Mesenchymal stem cell (in vitro differentiated cells and primary cell): ENCODE data around the gene OR4K5.

ENCODE experiments used
- DNase-seq: peaks from one replicate; pipeline ENCODE4 v3.0.0-alpha.2; 2013
- H2AFZ ChIP-seq: one replicate; pipeline ENCODE4 v1.6.1; 2013; ENCODE audit warnings: low read depth, mild to moderate bottlenecking, control low read depth, inconsistent platforms, low read length, moderate library complexity
- H2AK5ac ChIP-seq: 2 replicates; pipeline ENCODE4 v1.6.1; 2013; ENCODE audit warnings: low read length, moderate library complexity, mild to moderate bottlenecking, inconsistent platforms; ENCODE audit not compliant: severe bottlenecking
- H2BK120ac ChIP-seq: one replicate; pipeline ENCODE4 v1.6.1; 2013; ENCODE audit warnings: low read depth, mild to moderate bottlenecking, inconsistent platforms, low read length, moderate library complexity
- H2BK12ac ChIP-seq, 2 experiments: one replicate each; pipeline ENCODE4 v1.6.1; 2013; ENCODE audit warnings: inconsistent platforms in 2 of 2, low read length in 2 of 2, mild to moderate bottlenecking in 2 of 2, moderate library complexity in 2 of 2, control low read depth in 1 of 2
- H2BK15ac ChIP-seq: one replicate; pipeline ENCODE4 v1.6.1; 2013; ENCODE audit warnings: mild to moderate bottlenecking, low read depth, inconsistent platforms; ENCODE audit not compliant: poor library complexity, severe bottlenecking
- H2BK5ac ChIP-seq: 2 replicates; pipeline ENCODE4 v1.6.1; 2013; ENCODE audit warnings: low read depth, mild to moderate bottlenecking, low read length, control low read depth, inconsistent platforms; ENCODE audit not compliant: poor library complexity, severe bottlenecking
- H3K14ac ChIP-seq, 2 experiments: one replicate each; pipeline ENCODE4 v1.6.1; 2013; ENCODE audit warnings: inconsistent platforms in 2 of 2, low read length in 2 of 2, control low read depth in 1 of 2, mild to moderate bottlenecking in 1 of 2, moderate library complexity in 1 of 2
- H3K18ac ChIP-seq, 2 experiments: one replicate each; pipeline ENCODE4 v1.6.1; 2013; ENCODE audit warnings: inconsistent platforms in 2 of 2, low read length in 2 of 2, control low read depth in 1 of 2, low read depth in 1 of 2, mild to moderate bottlenecking in 1 of 2
- H3K23ac ChIP-seq, 2 experiments: one replicate each; pipeline ENCODE4 v1.6.1; 2013; ENCODE audit warnings: inconsistent platforms in 2 of 2, low read length in 2 of 2, mild to moderate bottlenecking in 2 of 2, moderate library complexity in 2 of 2, control low read depth in 1 of 2
- H3K27ac ChIP-seq: 2 replicates; pipeline ENCODE4 v1.5.1; 2013; ENCODE audit warnings: mild to moderate bottlenecking, moderate library complexity, low read length, control low read depth, inconsistent platforms; ENCODE audit not compliant: poor library complexity, severe bottlenecking
- H3K27me3 ChIP-seq, 2 experiments: 2 replicates each; pipeline versions ENCODE4 v1.6.1 to v1.7.0; 2013; ENCODE audit warnings: low read length in 2 of 2, mild to moderate bottlenecking in 2 of 2, moderate library complexity in 2 of 2, control low read depth in 1 of 2, inconsistent platforms in 1 of 2; ENCODE audit not compliant: control insufficient read depth in 1 of 2, insufficient read depth in 1 of 2
- H3K36me3 ChIP-seq, 2 experiments: 2 replicates each; pipeline versions ENCODE4 v1.6.1 to v1.7.0; 2013; ENCODE audit warnings: low read length in 2 of 2, control low read depth in 1 of 2, inconsistent platforms in 1 of 2, low read depth in 1 of 2, mild to moderate bottlenecking in 1 of 2; ENCODE audit not compliant: insufficient read depth in 2 of 2, control insufficient read depth in 1 of 2
- H3K4ac ChIP-seq, 2 experiments: one replicate each; pipeline ENCODE4 v1.6.1; 2013; ENCODE audit warnings: inconsistent platforms in 2 of 2, low read length in 2 of 2, mild to moderate bottlenecking in 2 of 2, moderate library complexity in 2 of 2, control low read depth in 1 of 2, low read depth in 1 of 2
- H3K4me1 ChIP-seq: 2 replicates; pipeline ENCODE4 v1.6.1; 2013; ENCODE audit warnings: low read depth, low read length, control low read depth; ENCODE audit not compliant: control insufficient read depth, insufficient read depth
- H3K4me2 ChIP-seq: 2 replicates; pipeline ENCODE4 v1.6.1; 2013; ENCODE audit warnings: low read length, mild to moderate bottlenecking, inconsistent platforms; ENCODE audit not compliant: poor library complexity, severe bottlenecking
- H3K4me3 ChIP-seq, 2 experiments: 2 replicates each; pipeline versions ENCODE4 v1.5.1 to v1.7.0; 2013; ENCODE audit warnings: low read length in 2 of 2, mild to moderate bottlenecking in 2 of 2, control low read depth in 1 of 2, low read depth in 1 of 2; ENCODE audit not compliant: insufficient read depth in 1 of 2
- H3K79me1 ChIP-seq: replicated peaks from 2 replicates; pipeline ENCODE4 v1.6.1; 2013; ENCODE audit warnings: mild to moderate bottlenecking, control low read depth, low read length, inconsistent platforms; ENCODE audit not compliant: poor library complexity, severe bottlenecking
- H3K9ac ChIP-seq: 2 replicates; pipeline ENCODE4 v1.7.0; 2013; ENCODE audit warnings: mild to moderate bottlenecking, low read length, moderate library complexity
- H3K9me3 ChIP-seq: 2 replicates; pipeline ENCODE4 v1.7.0; 2013; ENCODE audit warnings: mild to moderate bottlenecking, low read length; ENCODE audit not compliant: control insufficient read depth
- H4K8ac ChIP-seq: one replicate; pipeline ENCODE4 v1.6.1; 2013; ENCODE audit warnings: inconsistent platforms, mild to moderate bottlenecking, low read length, moderate library complexity
- H4K91ac ChIP-seq: one replicate; pipeline ENCODE4 v1.6.1; 2013; ENCODE audit warnings: mild to moderate bottlenecking, low read length, inconsistent platforms
- WGBS: methylation state at CpG from one replicate; pipeline ENCODE4 v1.1.7; 2013; ENCODE audit warnings: mixed read lengths; 5-methylcytosine and 5-hydroxymethylcytosine counted together

OR4K5 gene

DNA sequence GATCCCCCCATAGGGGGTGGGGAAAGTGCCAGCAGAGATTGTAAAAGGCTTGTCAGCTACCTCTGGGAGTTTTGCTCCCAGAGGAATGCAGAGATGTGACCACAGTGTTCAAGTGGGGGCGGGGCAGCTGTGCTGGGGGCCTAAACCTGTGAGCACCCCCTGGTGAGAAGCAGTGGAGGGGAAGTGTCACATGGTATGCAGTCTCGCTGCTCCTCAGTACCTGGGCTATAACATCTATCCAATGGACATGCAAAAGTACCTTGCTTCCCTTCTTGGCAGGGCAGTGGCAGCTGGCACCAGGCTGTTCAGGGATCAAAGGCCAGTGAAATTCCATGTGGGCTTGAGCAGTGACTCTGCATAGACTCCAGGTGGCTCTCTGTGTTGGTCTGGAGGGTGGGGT, 25.1 kb upstream of the OR4K5 start:
- Histone ChIP-seq H4K91ac (no peak overlapping the region), H3K79me1 (no peaks in the 10 kb centered on the region), H3K9me3 (peaks cover 56% of the 10 kb centered on the region), H2BK12ac (no peak overlapping the region), H2AFZ (no peak overlapping the region), H3K23ac (no peak overlapping the region), H3K27ac (no peak overlapping the region), H3K18ac (no peak overlapping the region), H3K4me2 (no peak overlapping the region), H3K4me1 (no peaks in the 10 kb centered on the region), H3K9ac (no peak overlapping the region), H3K4me3 (no peak overlapping the region), H3K14ac (no peak overlapping the region), H4K8ac (no peak overlapping the region), H2BK15ac (no peak overlapping the region), H2BK5ac (no peak overlapping the region), H3K27me3 (no peaks in the 10 kb centered on the region), H2BK120ac (no peak overlapping the region), H3K4ac (no peak overlapping the region), H3K36me3 (no peaks in the 10 kb centered on the region), H2AK5ac (no peak overlapping the region)
- no peak for DNase-seq
- WGBS = 10% methylated on average over 2 of the region's 2 CpGs

DNA sequence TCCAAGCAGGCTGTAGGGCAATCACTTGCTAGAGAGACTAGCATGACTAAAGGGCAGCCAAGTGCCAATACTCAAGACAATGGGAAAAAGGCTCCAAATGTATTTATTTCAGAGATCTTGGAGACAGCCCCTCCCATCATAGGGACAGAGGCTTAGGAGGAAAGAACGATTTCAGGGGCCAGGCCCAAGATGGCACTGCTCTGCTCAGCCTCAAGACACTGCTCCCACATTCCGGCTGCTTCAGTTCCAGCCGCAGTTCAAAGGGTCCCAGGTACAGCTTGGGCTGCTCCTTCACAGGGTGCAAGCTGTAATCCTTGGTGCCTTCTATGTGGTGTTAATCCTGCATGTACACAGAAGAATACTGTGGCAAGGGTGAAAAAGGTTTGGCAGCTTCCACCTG, 19.4 kb upstream of the OR4K5 start:
- no peak overlapping the region for H3K27ac ChIP-seq
- no peak overlapping the region for H2AFZ ChIP-seq
- no peak overlapping the region for H2BK5ac ChIP-seq
- no peak overlapping the region for H2AK5ac ChIP-seq
- no peak overlapping the region for H3K4me3 ChIP-seq
- no peak overlapping the region for H2BK12ac ChIP-seq
- no peak overlapping the region for H3K9ac ChIP-seq
- H3K23ac ChIP-seq = no peak overlapping the region
- H3K4me1 ChIP-seq = no peaks in the 10 kb centered on the region
- H3K36me3 ChIP-seq = no peaks in the 10 kb centered on the region
- no peak overlapping the region for H2BK15ac ChIP-seq
- no peak overlapping the region for H4K8ac ChIP-seq
- H3K27me3 ChIP-seq = no peaks in the 10 kb centered on the region
- no peak overlapping the region for H3K14ac ChIP-seq
- no peak overlapping the region for H3K4ac ChIP-seq
- 70% methylated on average over 3 of the region's 3 CpGs for WGBS
- no peak overlapping the region for H3K18ac ChIP-seq
- no peak overlapping the region for H4K91ac ChIP-seq
- no peak for DNase-seq
- no peak overlapping the region for H3K4me2 ChIP-seq
- H3K79me1 ChIP-seq = no peaks in the 10 kb centered on the region
- no peak overlapping the region for H2BK120ac ChIP-seq
- H3K9me3 ChIP-seq = peaks cover 26% of the 10 kb centered on the region

DNA sequence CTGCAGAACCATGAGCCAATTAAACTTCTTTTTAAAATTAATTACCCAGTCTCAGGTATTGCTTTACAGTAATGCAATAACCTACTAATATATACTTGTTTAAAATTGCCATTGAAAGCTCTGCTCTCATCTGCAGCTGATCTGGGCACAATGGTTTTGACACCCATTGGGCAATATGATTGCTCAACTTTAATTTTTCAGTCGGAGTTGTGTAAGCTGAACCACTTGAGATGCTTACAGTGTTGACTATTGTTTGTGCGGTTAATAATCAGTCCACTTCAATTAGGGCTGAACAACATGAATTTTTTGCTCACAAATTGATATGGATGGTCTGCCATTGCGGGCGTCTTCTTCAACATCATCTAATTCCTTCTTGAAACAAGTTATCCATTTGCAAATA, 18.0 kb upstream of the OR4K5 start:
- no peak overlapping the region for H3K14ac ChIP-seq
- no peak overlapping the region for H2BK15ac ChIP-seq
- H2AK5ac ChIP-seq = no peak overlapping the region
- H2AFZ ChIP-seq = no peak overlapping the region
- H3K4me1 ChIP-seq = no peaks in the 10 kb centered on the region
- no peak overlapping the region for H2BK5ac ChIP-seq
- H3K4me3 ChIP-seq = no peak overlapping the region
- H3K4me2 ChIP-seq = no peak overlapping the region
- H3K9me3 ChIP-seq = peaks cover 14% of the 10 kb centered on the region
- H2BK12ac ChIP-seq = no peak overlapping the region
- H3K9ac ChIP-seq = no peak overlapping the region
- no peak overlapping the region for H4K91ac ChIP-seq
- no peak overlapping the region for H3K4ac ChIP-seq
- no peak overlapping the region for H3K23ac ChIP-seq
- no peak overlapping the region for H4K8ac ChIP-seq
- 66% methylated on average over 2 of the region's 4 CpGs for WGBS
- no peaks in the 10 kb centered on the region for H3K27me3 ChIP-seq
- H3K36me3 ChIP-seq = no peaks in the 10 kb centered on the region
- no peak for DNase-seq
- H3K27ac ChIP-seq = no peak overlapping the region
- no peaks in the 10 kb centered on the region for H3K79me1 ChIP-seq
- no peak overlapping the region for H2BK120ac ChIP-seq
- H3K18ac ChIP-seq = no peak overlapping the region

DNA sequence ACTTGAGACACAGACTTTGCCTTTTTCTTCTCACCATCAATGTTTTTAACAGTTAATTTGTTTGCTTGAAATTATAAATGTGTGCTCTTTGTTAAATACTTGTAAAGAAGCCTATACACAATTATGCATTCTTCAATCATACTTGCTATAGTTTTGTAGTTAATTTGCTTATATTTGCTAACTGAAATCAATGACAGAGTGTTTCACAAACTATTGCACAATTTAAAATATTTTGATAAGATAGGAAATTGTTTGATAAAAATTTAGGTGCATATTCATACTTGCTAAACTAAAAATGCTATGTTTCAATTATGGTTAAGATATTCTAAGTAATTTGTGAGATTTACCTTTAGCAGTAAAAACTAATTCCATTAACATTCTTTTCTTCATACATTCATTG, 13.7 kb upstream of the OR4K5 start:
- no peak overlapping the region for H3K9ac ChIP-seq
- no peaks in the 10 kb centered on the region for H3K79me1 ChIP-seq
- no peak overlapping the region for H3K4ac ChIP-seq
- H3K27ac ChIP-seq = no peak overlapping the region
- H3K4me2 ChIP-seq = no peak overlapping the region
- no peak overlapping the region for H3K14ac ChIP-seq
- H2BK5ac ChIP-seq = no peak overlapping the region
- H2AK5ac ChIP-seq = no peak overlapping the region
- peaks cover 13% of the 10 kb centered on the region for H3K9me3 ChIP-seq
- DNase-seq = no peak
- no peak overlapping the region for H2AFZ ChIP-seq
- H4K8ac ChIP-seq = no peak overlapping the region
- H3K36me3 ChIP-seq = no peaks in the 10 kb centered on the region
- no peaks in the 10 kb centered on the region for H3K4me1 ChIP-seq
- H4K91ac ChIP-seq = no peak overlapping the region
- no peak overlapping the region for H3K4me3 ChIP-seq
- H3K27me3 ChIP-seq = no peaks in the 10 kb centered on the region
- H2BK12ac ChIP-seq = no peak overlapping the region
- H2BK15ac ChIP-seq = no peak overlapping the region
- no peak overlapping the region for H2BK120ac ChIP-seq
- no peak overlapping the region for H3K18ac ChIP-seq
- no peak overlapping the region for H3K23ac ChIP-seq
